GM23338 (cell line): ENCODE measurements around the gene SENP3. TPM values are rescaled to one million over a fixed set of nuclear protein-coding genes. Genes with fewer than 3 reads are reported as not detected.

Source experiments
- ATAC-seq: fragments of 200-7000 bp; cut with Tn5 transposase; 3 replicates; pipeline ENCODE4 v1.9.1; 2020
- DNase-seq: peaks from one replicate; pipeline ENCODE4 v3.0.0-alpha.2; 2015; ENCODE audit warnings: low spot score
- H2AFZ ChIP-seq: fragments of 200-600 bp; sonication (generic); 2 replicates; pipeline ENCODE4 v1.8.0; 2016; ENCODE audit warnings: antibody characterized with exemption, mild to moderate bottlenecking, moderate library complexity
- H3F3A ChIP-seq: fragments of 200-600 bp; sonication (generic); replicated peaks from 2 replicates; pipeline ENCODE4 v1.8.0; 2017; ENCODE audit warnings: antibody characterized with exemption, mixed run types, low read depth
- H3K27ac ChIP-seq: fragments of 200-600 bp; sonication (generic); 2 replicates; pipeline ENCODE4 v1.6.1; 2016; ENCODE audit warnings: low read depth
- H3K27me3 ChIP-seq: fragments of 200-600 bp; sonication (generic); 2 replicates; pipeline ENCODE4 v1.8.0; 2016; ENCODE audit warnings: mild to moderate bottlenecking, mixed run types, moderate library complexity; ENCODE audit not compliant: insufficient read depth
- H3K36me3 ChIP-seq: fragments of 200-600 bp; sonication (generic); 2 replicates; pipeline ENCODE4 v1.8.0; 2016; ENCODE audit warnings: mild to moderate bottlenecking; ENCODE audit not compliant: insufficient read depth
- H3K4me1 ChIP-seq: fragments of 200-600 bp; sonication (generic); 2 replicates; pipeline ENCODE4 v1.8.0; 2016; ENCODE audit warnings: mild to moderate bottlenecking, moderate library complexity; ENCODE audit not compliant: insufficient read depth
- H3K4me2 ChIP-seq: fragments of 200-600 bp; sonication (generic); 2 replicates; pipeline ENCODE4 v1.7.1; 2017; ENCODE audit warnings: mixed run types
- H3K4me3 ChIP-seq: fragments of 200-600 bp; sonication (generic); 2 replicates; pipeline ENCODE4 v1.6.1; 2016; ENCODE audit warnings: mixed run types
- H3K79me2 ChIP-seq: fragments of 200-600 bp; sonication (generic); replicated peaks from 2 replicates; pipeline ENCODE4 v1.8.0; 2017; ENCODE audit warnings: mild to moderate bottlenecking; ENCODE audit not compliant: insufficient read depth
- H3K9me2 ChIP-seq: fragments of 200-600 bp; sonication (generic); 2 replicates; pipeline ENCODE4 v1.8.0; 2017; ENCODE audit not compliant: insufficient read depth
- H4K20me1 ChIP-seq: fragments of 200-600 bp; sonication (generic); replicated peaks from 2 replicates; pipeline ENCODE4 v1.8.0; 2017; ENCODE audit warnings: mild to moderate bottlenecking; ENCODE audit not compliant: insufficient read depth
- H3K27ac Mint-ChIP-seq: 2 replicates; pipeline ENCODE4 v1.8.0; 2020; ENCODE audit warnings: inconsistent platforms, mild to moderate bottlenecking, moderate library complexity, mixed read lengths
- H3K27me3 Mint-ChIP-seq: 3 replicates; pipeline ENCODE4 v1.8.0; 2022; ENCODE audit warnings: low read depth, mild to moderate bottlenecking, moderate library complexity, mixed read lengths, inconsistent platforms; ENCODE audit not compliant: insufficient read depth, poor library complexity
- H3K36me3 Mint-ChIP-seq: 3 replicates; pipeline ENCODE4 v1.8.0; 2021; ENCODE audit warnings: low read depth, mild to moderate bottlenecking, inconsistent platforms, moderate library complexity, mixed read lengths
- H3K4me1 Mint-ChIP-seq: 3 replicates; pipeline ENCODE4 v1.8.0; 2020; ENCODE audit warnings: mild to moderate bottlenecking, inconsistent platforms, mixed read lengths
- H3K4me3 Mint-ChIP-seq: 3 replicates; pipeline ENCODE4 v1.8.0; 2021; ENCODE audit warnings: moderate library complexity, mild to moderate bottlenecking, inconsistent platforms, mixed read lengths
- H3K9me3 Mint-ChIP-seq: 3 replicates; pipeline ENCODE4 v1.8.0; 2020; ENCODE audit warnings: moderate library complexity, mild to moderate bottlenecking, inconsistent platforms, mixed read lengths
- CTCF ChIP-seq, 2 experiments: fragments of 200-600 bp in 1 of 2; sonication (generic) in 1 of 2; conservative IDR thresholded peaks; 2 replicates each; pipeline versions ENCODE4 v1.5.1 to v1.6.1; 2016 to 2017; ENCODE audit warnings: antibody characterized with exemption in 2 of 2, low read depth in 2 of 2, mild to moderate bottlenecking in 2 of 2, moderate library complexity in 1 of 2
- EZH2 ChIP-seq: fragments of 200-600 bp; sonication (generic); IDR thresholded peaks from one replicate; pipeline ENCODE4 v1.8.0; 2017; ENCODE audit warnings: antibody characterized with exemption, mild to moderate bottlenecking, low read depth; ENCODE audit not compliant: unreplicated experiment
- JUNB ChIP-seq: IDR thresholded peaks from one replicate; pipeline ENCODE4 v1.6.1; 2016; ENCODE audit warnings: antibody characterized with exemption; ENCODE audit not compliant: unreplicated experiment
- NANOG ChIP-seq: IDR thresholded peaks from 2 replicates; pipeline ENCODE4 v1.6.1; 2016; ENCODE audit warnings: antibody characterized with exemption, borderline replicate concordance
- POLR2AphosphoS5 ChIP-seq: IDR thresholded peaks from 2 replicates; pipeline ENCODE4 v1.6.1; 2016; ENCODE audit warnings: antibody characterized with exemption, low read depth
- REST ChIP-seq: IDR thresholded peaks from one replicate; pipeline ENCODE4 v1.6.1; 2018; ENCODE audit warnings: antibody characterized with exemption; ENCODE audit not compliant: unreplicated experiment
- ZNF462 ChIP-seq: fragments of 250-450 bp; sonication (Bioruptor Pico); IDR thresholded peaks from 2 replicates; pipeline ENCODE4 v1.5.0; 2020; ENCODE audit warnings: mild to moderate bottlenecking, moderate library complexity
- polyA plus RNA-seq: library from polyadenylated mRNA; unstranded; fragments of >200 nt; fragmentation: Nextera tagmentation; extraction: Ambion mirVana; gene quantifications from 2 replicates; pipeline ENCODE4 v1.2.1, GENCODE V29; 2016
- total RNA-seq: library from RNA; depleted of rRNA; stranded (reverse); fragments of >200 nt; shearing (Covaris generic); gene quantifications from 2 replicates; pipeline ENCODE4 v1.2.3, GENCODE V29; 2014

The SENP3 gene
- total and polyA plus RNA-seq, 2 experiments from 2014 or later = 6.5 to 138 TPM

- Histone ChIP-seq H3K27ac (no peak overlapping the region), H3K4me3 (0 out of 2 replicates have a peak overlapping the region, but pooled peaks have one; percentile 11), H3F3A (peaks cover 23% of the 10 kb centered on the region; the same call in 1 of the 2 replicates), H3K9me2 (no peaks in the 10 kb centered on the region), H3K36me3 (no peaks in the 10 kb centered on the region), H3K79me2 (peaks cover 57% of the 10 kb centered on the region), H2AFZ (no peak overlapping the region), H3K4me2 (0 out of 2 replicates have a peak overlapping the region, but pooled peaks have one; percentile 43), H3K4me1 (peaks cover 26% of the 10 kb centered on the region), H4K20me1 (peaks cover 35% of the 10 kb centered on the region), H3K27me3 (no peaks in the 10 kb centered on the region; the same call in 1 of the 2 replicates)
- H3K27ac Mint-ChIP-seq = no peak overlapping the region
- peaks cover 14% of the 10 kb centered on the region for H3K36me3 Mint-ChIP-seq
- no peaks in the 10 kb centered on the region; the same call in 2 of the 3 replicates for H3K9me3 Mint-ChIP-seq
- TF ChIP-seq EZH2 = no peak
- TF ChIP-seq CTCF (conservative IDR thresholded peaks at IDR 0.05; ENCODE audit: low read depth in 2 of 2) = no peak
- no peak for TF ChIP-seq NANOG
- no peak for TF ChIP-seq POLR2AphosphoS5
- no peak for TF ChIP-seq ZNF462
- TF ChIP-seq JUNB = no peak
- no peak for TF ChIP-seq REST
- H3K4me1 Mint-ChIP-seq = peaks cover 17% of the 10 kb centered on the region
- ATAC-seq = no peak
- no peak for DNase-seq
- peaks cover 11% of the 10 kb centered on the region for H3K27me3 Mint-ChIP-seq
- H3K4me3 Mint-ChIP-seq = peak overlapping the region; percentile 47
Measured at GRCh38 chr17:7612294-7612640, 50.5 kb downstream of the SENP3 start.
